HepG2 (cell line): ENCODE measurements around the gene MYO5A. TPM values are rescaled to one million over a fixed set of nuclear protein-coding genes. Genes with fewer than 3 reads are reported as not detected.

Experiments used
- ATF5 ChIP-seq: sonication (generic); formaldehyde crosslinking; IDR thresholded peaks from 2 replicates; pipeline ENCODE4 v1.4.0; 2020; ENCODE audit warnings: mild to moderate bottlenecking, low read depth, missing genetic modification reagents
- ATF7 ChIP-seq, 2 experiments: fragments of 450-650 bp in 1 of 2; sonication (generic) in 1 of 2; formaldehyde crosslinking in 1 of 2; IDR thresholded peaks; 2 replicates each; pipeline versions ENCODE4 v1.4.0 to v1.6.1; 2016 to 2020; ENCODE audit warnings: antibody characterized with exemption in 1 of 2, mild to moderate bottlenecking in 1 of 2, missing genetic modification reagents in 1 of 2
- CSRNP2 ChIP-seq: sonication (generic); formaldehyde crosslinking; conservative IDR thresholded peaks from 2 replicates; pipeline ENCODE4 v1.8.0; 2022; ENCODE audit warnings: low read depth, missing genetic modification reagents
- FLYWCH1 ChIP-seq: sonication (generic); formaldehyde crosslinking; IDR thresholded peaks from 2 replicates; pipeline ENCODE4 v1.8.1; 2023; ENCODE audit warnings: mild to moderate bottlenecking, missing genetic modification reagents
- NR3C1 ChIP-seq: sonication (generic); formaldehyde crosslinking; IDR thresholded peaks from 2 replicates; pipeline ENCODE4 v1.4.0; 2020; ENCODE audit warnings: missing genetic modification reagents
- ZNF142 ChIP-seq: sonication (generic); formaldehyde crosslinking; IDR thresholded peaks from 2 replicates; pipeline ENCODE4 v1.4.0; 2020; ENCODE audit warnings: missing genetic modification reagents
- ZNF225 ChIP-seq: sonication (generic); formaldehyde crosslinking; IDR thresholded peaks from 2 replicates; pipeline ENCODE4 v1.4.0; 2020; ENCODE audit warnings: mild to moderate bottlenecking, missing genetic modification reagents
- ZNF414 ChIP-seq: sonication (generic); formaldehyde crosslinking; IDR thresholded peaks from 2 replicates; pipeline ENCODE4 v1.5.0; 2020; ENCODE audit warnings: missing genetic modification reagents
- polyA plus RNA-seq, 8 experiments: library from polyadenylated mRNA; depleted of rRNA in 3 of 8; stranded (reverse) in 7 of 8; unstranded in 1 of 8; fragments of >200 nt; fragmentation: Illumina TruSeq in 4 of 8; extraction: Trizol in 4 of 8; gene quantifications; 2 replicates each; pipeline versions ENCODE4 v1.2.1 to v1.2.3, GENCODE V29; 2011 to 2016; ENCODE audit warnings: low read depth in 4 of 8, missing spikeins in 1 of 8, mixed read lengths in 1 of 8; ENCODE audit not compliant: insufficient read depth in 1 of 8
- total RNA-seq, 5 experiments: library from RNA; depleted of rRNA; stranded (reverse); fragments of >200 nt; fragmentation: Illumina TruSeq; extraction: Trizol; gene quantifications; 2 replicates each; pipeline ENCODE4 v1.2.3, GENCODE V29; 2016; ENCODE audit warnings: low read depth in 1 of 5

Gene MYO5A
- total and polyA plus RNA-seq, 2 of the 13 experiments (the other 11 are each of a cell fraction or from before 2014, with no cell fraction given), result 2.8 to 4.8 TPM

DNA sequence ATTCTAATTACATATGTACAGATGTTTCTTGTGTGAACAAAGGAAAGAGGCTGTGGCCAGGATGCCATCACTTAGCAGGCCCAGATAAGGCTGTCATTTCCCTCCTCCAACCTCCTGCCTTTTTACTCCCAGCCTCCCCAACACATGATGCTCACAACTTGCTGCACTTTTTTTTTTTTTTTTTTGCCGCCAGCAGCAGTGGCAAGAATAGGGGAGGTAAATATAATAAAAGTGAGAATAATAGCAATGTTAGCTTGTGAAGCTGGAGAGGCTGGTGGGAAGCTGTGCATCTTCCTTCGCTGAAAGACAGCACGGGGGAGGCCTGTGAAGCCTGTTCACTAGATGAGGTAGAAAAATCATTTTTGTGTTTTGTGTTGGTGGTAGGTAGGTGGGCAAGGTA is 190.6 kb downstream of the MYO5A start (continued):
- TF ChIP-seq ZNF142 (no peak), CSRNP2 (CRISPR knock-in tag) (no peak), ATF7 (IDR thresholded peaks at IDR 0.05) (no peak), ATF7 (CRISPR knock-in tag; IDR thresholded peaks at IDR 0.05) (no peak), ZNF414 (CRISPR knock-in tag) (no peak), ATF5 (CRISPR knock-in tag) (no peak), FLYWCH1 (CRISPR knock-in tag) (no peak), NR3C1 (no peak), ZNF225 (CRISPR knock-in tag) (no peak)
- TF ChIP-seq, all 625 proteins: peak for 0
